H1 (cell line): ENCODE data around the gene RBM15.

Source experiments
- ATF2 ChIP-seq: IDR thresholded peaks from 2 replicates; pipeline ENCODE4 v1.6.1; 2012; ENCODE audit warnings: low read length, inconsistent platforms
- EP300 ChIP-seq, 2 experiments: IDR thresholded peaks; 1 replicate in 1 of 2; 2 replicates in 1 of 2; pipeline ENCODE4 v1.6.1; 2011 to 2012; ENCODE audit warnings: low read depth in 2 of 2, low read length in 2 of 2, mild to moderate bottlenecking in 2 of 2, borderline replicate concordance in 1 of 2, inconsistent platforms in 1 of 2, moderate library complexity in 1 of 2
- POLR2A ChIP-seq, 2 experiments: IDR thresholded peaks; 1 replicate in 1 of 2; 2 replicates in 1 of 2; pipeline ENCODE4 v1.6.1; 2011; ENCODE audit warnings: low read depth in 2 of 2, low read length in 2 of 2, mild to moderate bottlenecking in 2 of 2; ENCODE audit errors: control extremely low read depth in 1 of 2
- TAF7 ChIP-seq: optimal IDR thresholded peaks from 2 replicates; pipeline ENCODE3; 2011; ENCODE audit warnings: low read depth, mild to moderate bottlenecking, inconsistent platforms, low read length, moderate library complexity, borderline replicate concordance
- YY1 ChIP-seq: IDR thresholded peaks from 2 replicates; pipeline ENCODE4 v1.6.1; 2011; ENCODE audit warnings: low read depth, mild to moderate bottlenecking, low read length
- ZNF274 ChIP-seq: IDR thresholded peaks from 2 replicates; pipeline ENCODE4 v1.7.0; 2012; ENCODE audit warnings: low read length, borderline replicate concordance; ENCODE audit errors: extremely low read depth

- TF ChIP-seq ATF2 (no peak), EP300 (IDR thresholded peaks at IDR 0.05; ENCODE audit: borderline replicate concordance in 1 of 2, low read depth in 2 of 2, low read length in 2 of 2) (no peak), TAF7 (no peak), POLR2A (IDR thresholded peaks at IDR 0.05; ENCODE audit: control extremely low read depth in 1 of 2, low read depth in 2 of 2, low read length in 2 of 2) (no peak), YY1 (no peak), ZNF274 (no peak)
Observed at GRCh38 chr1:110343249-110343648, 4.1 kb downstream of the RBM15 start.
